Renal cortical epithelial cell (primary cell): ENCODE measurements around the gene CELSR2. TPM values are rescaled to one million over a fixed set of nuclear protein-coding genes. Genes with fewer than 3 reads are reported as not detected.

Experiments used
- DNase-seq: peaks from one replicate; pipeline ENCODE4 v3.0.0-alpha.2; 2011; ENCODE audit warnings: low read depth
- total RNA-seq: library from RNA; depleted of rRNA; stranded (reverse); fragments of >200 nt; gene quantifications from 2 replicates; pipeline ENCODE4 v1.2.3, GENCODE V29; 2014

The CELSR2 gene
- total RNA-seq, 1 donor from 2014 or later: 75.9 TPM

DNA sequence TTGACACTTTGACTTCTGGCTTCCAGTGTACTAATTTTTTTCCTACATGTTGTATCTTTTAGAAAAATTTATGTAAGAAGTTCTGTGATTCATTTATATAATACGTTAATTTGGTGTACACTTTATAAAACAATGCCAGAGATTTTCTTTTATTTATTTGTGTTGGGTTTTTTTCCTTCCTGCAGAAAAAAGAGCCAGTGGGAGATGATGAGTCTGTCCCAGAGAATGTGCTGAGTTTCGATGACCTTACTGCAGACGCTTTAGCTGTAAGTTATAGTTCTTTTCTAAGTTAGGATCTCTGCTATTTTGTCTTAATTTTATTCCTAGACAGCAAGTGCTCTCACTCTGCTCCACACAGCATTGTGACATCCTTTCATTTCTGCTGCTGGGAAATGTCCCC is 21.2 kb upstream of the CELSR2 start:
- no peak for DNase-seq

DNA sequence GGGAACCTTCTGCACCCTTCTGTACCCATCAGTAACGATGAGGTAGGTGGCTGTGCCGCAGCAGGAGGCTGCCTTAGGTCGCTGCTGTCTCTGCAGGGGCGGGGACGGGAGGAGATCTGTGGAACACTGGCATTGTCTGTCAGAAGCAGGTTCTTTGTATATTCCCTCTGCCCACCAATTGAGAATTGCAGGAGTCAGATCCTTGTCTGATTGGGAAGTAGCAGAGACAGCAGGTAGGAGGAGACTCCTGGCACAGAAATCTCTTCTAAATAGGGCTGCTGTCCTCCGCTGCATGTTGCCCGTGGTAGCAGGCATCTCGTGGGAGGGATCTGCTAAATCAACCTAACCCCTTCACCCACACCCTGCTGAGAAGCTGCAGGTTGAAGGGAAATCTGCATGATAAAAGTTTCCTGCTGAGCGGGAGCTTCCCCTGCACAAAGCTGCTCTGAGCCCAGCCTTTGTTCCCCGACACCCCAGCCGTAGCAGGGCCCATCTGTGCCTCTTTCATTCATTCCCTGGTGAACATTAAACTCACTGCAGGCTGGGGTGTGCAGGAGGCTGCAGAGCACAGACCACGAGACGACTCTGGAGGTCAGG is 19.7 kb upstream of the CELSR2 start:
- DNase-seq: no peak

DNA sequence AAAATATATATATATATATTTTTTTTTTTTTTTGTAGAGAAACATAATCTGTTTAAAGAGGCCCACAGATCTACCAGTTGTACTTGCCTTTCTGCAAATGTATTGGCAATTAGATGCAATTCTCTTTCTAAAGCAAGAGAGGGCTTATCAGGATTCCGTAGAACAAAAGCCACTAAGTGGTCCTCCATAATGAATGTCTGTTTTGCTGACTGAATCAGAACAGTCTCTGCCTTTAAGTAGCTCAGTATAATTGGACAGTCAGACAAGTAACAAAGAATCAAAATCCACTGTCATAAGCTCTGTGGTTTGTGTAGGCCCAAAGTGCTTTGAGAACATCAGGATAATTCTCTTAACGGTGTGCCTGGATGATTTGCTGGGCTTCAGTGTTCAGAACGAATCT is 18.3 kb upstream of the CELSR2 start:
- no peak for DNase-seq

DNA sequence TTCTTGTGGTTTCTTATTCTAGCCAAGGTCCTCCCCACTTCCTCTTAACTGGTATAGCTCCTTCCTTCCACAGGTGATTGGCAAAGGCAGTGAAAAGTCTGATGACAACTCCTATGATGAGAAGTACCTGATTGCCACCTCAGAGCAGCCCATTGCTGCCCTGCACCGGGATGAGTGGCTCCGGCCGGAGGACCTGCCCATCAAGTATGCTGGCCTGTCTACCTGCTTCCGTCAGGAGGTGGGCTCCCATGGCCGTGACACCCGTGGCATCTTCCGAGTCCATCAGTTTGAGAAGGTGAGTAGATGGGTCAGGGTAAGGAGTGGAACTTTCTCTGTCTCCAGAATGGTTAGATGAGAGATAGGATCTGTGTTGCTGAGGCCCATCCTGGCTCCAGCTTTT is 14.2 kb upstream of the CELSR2 start:
- no peak for DNase-seq

DNA sequence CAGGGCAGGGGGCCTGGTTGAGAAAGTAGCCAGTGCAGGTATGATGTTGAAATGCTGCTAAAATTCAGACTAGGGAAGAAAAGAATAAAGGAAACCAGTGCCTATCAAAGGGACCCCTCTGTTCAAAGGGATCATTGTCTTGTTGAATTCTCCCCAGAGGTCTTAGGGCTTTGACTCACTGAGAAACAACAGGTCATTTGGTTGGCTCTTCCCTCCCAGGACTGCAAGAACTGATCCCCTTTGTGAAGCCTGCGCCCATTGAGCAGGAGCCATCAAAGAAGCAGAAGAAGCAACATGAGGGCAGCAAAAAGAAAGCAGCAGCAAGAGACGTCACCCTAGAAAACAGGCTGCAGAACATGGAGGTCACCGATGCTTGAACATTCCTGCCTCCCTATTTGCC is 11.8 kb upstream of the CELSR2 start:
- no peak for DNase-seq

DNA sequence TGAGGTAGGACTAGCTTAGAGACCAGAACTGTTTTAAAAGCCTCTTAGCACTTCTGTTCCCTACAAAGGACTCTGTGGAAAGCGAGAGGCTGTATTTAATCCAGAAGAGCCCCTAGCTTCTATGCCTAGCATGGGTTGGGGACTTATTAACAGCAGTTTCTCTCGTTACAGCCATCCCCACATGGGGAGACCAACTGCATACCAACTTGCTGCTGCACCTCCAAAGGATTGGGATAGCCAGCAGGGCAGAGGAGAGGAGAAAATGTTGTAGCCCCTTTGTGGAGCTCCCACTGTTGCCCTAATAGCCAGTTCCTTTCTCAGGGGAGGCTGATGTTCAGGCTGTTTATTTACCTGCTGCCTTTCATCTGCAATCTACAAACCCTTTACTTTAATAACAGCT is 11.0 kb upstream of the CELSR2 start:
- no peak for DNase-seq

DNA sequence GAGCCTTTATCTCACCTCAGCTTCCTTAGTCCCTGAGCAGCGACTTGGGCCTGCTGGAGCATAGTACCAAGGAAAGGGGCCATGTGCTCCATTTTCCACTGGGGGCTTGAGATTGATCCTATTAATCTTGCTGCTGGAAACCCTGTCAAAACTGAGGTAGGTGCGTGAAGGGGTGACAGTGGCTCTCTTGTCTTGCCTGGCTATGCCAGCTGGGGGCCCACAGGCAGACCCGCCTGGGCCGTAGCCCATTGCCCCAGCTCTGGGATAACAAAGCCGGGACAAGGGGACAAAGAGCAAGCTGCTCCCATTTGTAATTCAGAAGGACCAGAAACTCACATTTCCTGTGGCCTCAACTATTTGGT is 10.3 kb upstream of the CELSR2 start:
- DNase-seq: no peak

DNA sequence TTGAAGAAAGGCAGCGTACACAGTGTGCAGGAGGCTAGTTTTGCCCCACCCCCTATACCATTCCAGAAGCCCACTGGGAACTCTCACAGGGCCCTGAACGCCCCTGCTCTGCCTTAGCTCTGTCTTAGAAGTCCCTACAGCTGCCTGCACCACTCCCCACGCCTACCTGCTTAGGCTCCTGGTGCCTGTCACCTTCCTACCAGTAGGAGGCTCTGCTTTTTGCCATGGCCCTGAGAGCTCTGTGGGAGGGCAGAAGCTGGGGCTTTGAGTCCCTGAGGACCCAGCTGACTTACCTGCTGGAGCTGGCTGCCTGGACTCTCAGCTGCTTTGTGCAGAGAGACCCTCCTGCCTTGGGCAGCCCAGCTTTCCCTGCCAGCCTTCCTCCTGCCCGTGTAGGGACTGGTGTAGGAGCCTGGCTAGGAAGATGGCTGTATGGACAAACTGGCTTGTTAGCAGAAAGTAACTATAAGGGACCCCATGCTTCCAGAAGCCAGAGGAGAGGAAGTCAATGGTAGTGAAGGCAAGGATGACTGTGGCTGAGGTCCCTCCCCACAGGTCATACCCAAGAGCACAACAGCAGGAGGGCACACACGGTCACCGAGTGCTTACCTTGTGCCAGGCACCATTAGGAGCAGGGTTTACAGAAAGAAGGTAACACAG is 9.8 kb upstream of the CELSR2 start:
- peak; percentile 54 for DNase-seq

DNA sequence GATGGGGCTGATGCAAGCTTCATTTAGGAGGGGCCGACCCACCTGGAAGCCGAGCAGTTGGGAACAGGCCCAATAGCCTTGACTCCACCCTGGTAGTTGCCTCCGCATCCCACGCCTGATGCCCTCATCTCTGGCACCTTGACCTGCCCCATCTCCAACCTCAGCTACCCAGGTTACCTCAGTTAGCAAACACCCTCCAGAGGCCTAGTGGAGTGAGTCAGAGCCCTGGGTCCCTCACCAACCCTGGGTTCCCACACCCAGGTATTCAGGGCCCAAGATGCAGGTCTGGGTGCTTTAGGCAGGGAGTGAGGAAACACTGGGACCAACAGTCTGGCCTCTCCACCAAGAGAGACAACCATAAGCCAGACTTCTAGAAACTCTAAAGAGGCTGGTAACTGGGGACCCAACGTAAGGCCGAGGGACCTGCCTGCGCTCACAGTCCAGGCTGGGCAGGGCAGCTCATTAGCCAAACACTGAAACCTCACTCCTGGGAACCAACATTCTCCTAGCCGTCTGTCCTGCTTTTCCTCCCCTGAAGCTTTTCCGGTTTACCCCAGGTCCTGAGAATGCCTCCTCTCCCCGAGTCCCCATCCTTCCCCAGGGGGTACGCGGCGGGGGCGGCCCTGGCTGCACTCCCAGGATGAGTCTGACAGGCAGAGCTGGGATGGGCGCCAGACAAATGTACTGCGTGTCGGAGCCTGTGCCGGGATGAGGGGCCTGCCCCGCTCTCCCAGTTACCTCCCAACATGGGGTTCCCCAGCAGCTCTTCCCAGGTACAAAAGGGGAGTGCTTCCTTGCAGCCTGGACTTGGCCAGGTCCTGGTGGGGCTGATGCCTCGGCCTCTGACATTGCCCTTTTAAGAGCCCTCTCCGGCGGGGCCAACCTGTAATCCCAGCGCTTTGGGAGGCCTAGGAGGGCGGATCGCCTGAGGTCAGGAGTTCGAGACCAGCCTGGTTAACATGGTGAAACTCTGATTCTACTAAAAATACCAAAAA is 8.9 kb upstream of the CELSR2 start:
- DNase-seq: peak; percentile 40

DNA sequence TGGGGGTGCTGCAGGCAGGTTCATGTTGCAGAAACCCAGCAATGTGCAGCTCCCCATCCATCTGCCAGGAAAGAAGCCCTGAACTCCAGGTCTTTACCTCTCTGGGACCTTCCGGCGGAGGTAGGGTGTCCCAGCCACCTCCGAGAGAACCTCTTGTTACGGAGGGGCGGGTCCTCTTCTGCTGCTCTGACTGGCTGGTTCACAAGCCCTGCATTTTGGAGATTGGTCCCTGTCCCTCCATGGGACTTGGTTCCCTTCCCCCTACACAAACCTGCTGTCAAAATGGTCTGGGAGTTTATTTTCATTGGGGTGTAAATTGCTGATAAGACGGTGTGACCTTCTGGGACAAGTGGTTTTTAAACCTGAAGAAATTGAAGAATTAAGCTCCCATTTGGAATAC is 8.0 kb upstream of the CELSR2 start:
- DNase-seq: no peak

DNA sequence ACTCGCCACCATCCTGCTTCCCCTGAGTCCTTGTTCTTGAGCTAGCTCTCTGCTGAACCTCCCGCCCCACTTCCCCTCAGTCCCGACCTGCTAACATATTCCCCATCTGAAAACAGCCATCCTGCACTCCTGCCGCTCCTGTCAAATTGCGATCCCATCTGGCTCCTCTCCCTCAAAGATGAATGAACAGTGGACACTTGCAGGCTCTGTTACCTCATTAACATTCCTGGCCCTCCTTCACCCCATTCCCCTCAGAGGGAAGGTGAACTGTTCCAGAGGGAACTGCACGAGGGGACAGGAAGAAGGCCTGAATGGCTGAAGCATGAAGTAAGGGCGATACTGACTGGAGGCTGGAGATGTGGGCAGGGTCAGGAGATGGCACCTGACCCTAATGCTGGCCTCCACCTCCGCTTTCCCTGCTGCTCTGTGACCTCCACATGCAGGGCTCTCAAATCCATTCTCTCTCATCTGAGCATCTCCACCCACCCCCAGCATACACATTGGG is 7.4 kb upstream of the CELSR2 start:
- DNase-seq: no peak

DNA sequence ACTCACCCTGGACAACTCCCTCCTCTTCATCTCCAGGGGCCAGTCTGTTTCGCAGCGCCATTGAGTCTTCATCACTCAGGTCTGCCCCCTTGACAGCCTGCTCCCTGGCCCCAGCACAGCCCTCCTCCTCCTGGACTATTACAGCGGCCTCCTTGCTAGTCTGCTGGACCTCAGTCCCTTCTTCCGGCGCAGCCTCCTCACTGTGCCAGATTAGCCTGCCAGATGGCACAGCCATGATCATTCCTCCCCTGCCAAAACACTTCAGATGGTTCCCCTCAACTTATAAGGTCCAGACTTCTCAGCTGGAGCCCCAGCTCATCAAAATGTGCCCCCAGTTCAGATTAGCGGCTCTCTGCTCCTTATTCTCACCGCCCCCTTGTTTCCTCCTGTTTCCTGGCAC is 7.0 kb upstream of the CELSR2 start:
- no peak for DNase-seq

DNA sequence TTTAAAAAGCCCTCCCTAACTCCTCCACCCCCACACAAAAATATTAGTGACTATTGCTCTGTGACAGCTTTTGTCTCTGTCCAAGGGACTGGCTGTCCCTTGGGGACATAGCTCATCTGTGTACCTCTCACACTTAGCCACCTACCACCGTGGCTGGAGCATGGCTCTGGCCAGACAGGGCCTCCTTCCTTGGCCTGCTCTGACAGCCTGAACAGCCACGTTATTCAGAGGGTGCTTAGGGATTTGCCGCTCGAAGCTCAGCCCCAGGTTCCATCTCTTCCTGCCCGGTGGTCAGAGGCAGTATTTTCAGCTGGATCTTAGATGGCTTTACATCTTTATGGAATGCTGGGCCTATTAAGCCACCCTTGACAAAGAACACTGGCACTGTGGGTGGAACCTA is 6.1 kb upstream of the CELSR2 start:
- DNase-seq: no peak

DNA sequence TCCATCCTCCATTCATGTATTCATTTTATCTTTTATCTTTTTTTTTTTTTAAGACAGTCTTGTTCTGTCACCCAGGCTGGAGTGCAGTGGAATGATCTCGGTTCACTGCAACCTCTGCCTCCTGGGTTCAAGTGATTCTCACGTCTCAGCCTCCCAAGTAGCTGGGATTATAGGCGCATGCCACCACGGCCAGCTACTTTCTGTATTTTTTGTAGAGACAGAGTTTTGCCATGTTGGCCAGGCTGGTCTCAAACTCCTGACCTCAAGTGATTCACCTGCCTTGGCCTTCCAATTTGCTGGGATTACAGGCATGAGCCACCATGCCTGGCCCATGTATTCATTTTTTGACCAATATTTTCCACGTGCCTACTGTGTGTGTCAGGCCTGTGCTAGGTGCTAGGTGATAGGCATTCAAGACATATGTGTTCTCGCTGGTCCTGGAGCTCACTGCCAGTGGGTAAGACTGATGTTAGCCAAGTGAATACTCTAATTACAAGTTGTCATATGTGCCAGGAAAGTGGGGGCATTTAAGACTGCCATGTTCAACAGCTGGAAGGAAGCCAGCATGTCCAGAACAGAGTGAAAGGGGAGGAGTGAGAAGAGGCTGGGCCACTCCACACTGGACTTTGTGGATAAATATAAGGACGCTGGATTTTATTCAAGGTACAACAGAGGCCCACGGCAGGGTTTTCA is 5.3 kb upstream of the CELSR2 start:
- no peak for DNase-seq

DNA sequence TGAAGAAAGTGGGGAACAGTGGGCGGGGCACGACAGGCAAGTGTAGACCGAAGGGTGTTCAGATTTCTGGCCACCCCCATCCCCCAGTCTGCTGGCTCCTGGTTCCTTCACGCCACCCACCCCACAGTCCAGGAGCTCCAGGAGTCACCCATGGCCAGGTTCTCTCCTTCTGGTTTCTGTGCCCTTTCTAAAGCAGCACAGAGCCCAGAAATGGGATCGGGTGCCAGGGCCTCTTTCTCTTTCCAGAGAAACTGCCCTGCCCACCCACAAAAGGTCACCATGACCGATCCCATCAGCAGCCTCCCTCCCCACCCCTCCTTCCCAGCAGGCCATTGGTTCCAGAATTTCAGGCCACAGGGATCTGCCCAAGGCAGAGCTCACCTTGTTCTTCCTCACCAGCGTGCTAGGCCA is 3.2 kb upstream of the CELSR2 start:
- DNase-seq: no peak

DNA sequence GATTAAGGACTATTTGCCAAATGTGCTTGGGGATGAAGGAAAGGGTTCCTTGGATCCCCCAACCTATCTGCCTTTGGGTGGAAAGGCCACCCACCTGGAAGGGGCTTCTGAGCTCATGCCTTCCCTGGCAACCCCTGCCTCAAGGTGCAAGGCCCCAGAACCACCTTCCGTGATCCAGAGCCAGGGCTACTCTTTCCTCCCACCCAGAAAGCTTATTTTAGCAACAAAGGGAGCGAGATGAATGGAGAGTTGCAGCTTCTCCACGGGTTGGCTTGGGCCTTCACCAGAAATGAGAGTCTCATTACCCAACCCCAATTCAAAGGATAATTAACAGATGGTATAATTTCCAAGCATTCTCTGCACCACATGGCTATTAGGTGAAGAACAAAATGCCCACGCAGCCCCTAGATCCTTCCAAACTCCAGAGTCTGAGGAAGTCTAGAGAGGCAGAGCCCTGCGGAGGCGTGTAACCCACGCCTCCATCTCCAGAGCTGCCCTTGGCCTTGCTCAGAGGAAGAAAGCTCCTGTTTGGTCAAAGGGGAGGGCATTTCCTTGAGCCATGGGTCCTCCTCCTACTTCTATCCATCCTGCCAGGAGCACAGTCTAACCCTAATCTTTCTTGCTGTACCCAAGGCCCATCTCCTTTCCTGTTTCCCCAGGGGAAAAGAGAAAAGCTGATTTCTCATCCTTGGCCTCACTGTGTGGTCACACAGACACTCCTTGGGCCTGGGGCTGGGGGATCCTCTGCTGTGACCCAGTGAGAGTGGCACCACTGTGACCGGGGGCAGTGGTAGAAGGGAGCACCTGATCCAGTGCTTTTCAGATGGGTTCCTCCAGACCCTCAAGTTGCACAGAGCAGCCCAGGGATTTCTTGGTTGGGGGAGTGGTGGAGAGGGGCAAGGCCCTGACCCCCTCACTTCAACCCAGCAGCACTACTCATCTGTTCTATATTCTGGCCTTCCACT is 1.7 kb upstream of the CELSR2 start:
- no peak for DNase-seq

DNA sequence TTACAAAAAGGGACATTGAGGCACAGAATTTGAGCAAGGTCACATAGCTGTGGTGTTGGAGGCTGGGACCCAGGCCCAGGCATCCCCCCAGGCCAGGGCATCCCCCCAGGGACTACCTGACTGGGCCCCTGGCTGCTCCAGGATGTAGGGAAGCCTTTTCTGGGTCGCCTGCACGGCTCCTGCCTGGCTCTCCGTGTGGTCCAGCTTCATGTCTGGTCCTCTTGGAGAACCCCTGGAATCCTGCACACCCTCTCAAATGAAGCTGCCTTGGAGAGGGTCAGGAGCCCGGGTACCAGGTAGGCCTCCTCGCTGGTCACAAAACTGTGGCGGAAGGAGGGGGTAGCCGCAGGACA is 919 bp upstream of the CELSR2 start:
- DNase-seq: no peak

DNA sequence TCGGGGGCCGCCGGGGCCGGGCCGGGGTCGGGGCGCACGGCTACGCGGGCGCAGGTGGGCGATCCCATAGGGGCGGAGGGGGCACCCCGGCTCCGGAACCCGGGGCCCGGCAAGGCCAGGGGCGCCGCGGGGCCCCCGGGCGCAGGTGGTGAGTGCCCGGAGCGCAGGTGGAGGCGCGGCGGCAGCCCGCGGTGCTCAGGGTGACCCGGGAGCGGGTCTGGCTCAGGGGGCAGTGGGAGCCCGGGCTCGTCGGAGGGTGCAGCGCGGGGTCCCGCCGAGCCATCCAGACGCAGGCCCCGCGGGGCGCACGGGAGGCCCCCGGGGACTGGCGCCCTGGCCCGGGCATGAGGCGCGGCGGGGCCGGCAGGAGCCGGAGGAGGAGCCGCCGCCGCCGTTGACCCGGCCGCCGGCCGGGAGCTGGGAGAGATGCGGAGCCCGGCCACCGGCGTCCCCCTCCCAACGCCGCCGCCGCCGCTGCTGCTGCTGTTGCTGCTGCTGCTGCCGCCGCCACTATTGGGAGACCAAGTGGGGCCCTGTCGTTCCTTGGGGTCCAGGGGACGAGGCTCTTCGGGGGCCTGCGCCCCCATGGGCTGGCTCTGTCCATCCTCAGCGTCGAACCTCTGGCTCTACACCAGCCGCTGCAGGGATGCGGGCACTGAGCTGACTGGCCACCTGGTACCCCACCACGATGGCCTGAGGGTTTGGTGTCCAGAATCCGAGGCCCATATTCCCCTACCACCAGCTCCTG is 489 bp downstream of the CELSR2 start:
- no peak for DNase-seq

DNA sequence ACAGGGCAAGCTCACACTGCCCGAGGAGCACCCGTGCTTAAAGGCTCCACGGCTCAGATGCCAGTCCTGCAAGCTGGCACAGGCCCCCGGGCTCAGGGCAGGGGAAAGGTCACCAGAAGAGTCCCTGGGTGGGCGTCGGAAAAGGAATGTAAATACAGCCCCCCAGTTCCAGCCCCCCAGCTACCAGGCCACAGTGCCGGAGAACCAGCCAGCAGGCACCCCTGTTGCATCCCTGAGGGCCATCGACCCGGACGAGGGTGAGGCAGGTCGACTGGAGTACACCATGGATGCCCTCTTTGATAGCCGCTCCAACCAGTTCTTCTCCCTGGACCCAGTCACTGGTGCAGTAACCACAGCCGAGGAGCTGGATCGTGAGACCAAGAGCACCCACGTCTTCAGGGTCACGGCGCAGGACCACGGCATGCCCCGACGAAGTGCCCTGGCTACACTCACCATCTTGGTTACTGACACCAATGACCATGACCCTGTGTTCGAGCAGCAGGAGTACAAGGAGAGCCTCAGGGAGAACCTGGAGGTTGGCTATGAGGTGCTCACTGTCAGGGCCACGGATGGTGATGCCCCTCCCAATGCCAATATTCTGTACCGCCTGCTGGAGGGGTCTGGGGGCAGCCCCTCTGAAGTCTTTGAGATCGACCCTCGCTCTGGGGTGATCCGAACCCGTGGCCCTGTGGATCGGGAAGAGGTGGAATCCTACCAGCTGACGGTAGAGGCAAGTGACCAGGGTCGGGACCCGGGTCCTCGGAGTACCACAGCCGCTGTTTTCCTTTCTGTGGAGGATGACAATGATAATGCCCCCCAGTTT is 1.3 kb downstream of the CELSR2 start:
- no peak for DNase-seq
